GM12878 (cell line): ENCODE data around the gene MYH9. TPM values are rescaled to one million over a fixed set of nuclear protein-coding genes. Genes with fewer than 3 reads are reported as not detected.

Experiments
- ATAC-seq: fragments of 200-7000 bp; cut with Tn5 transposase; 3 replicates; pipeline ENCODE4 v1.9.1; 2020; ENCODE audit warnings: mild to moderate bottlenecking, moderate library complexity
- BruUV-seq: library from RNA; stranded (reverse); fragments of 400-500 nt; replicated peaks from 2 replicates; lab custom pipeline; 2021; lab: Mats Ljungman, UMichigan
- CTCF ChIA-PET: fragments of 300-600 bp; sonication (Branson Sonifier 250); formaldehyde crosslinking; extraction: SDS; loops from one replicate; lab custom pipeline; 2021; ENCODE audit warnings: inconsistent platforms; lab: Yijun Ruan, JAX
- POLR2A ChIA-PET: fragments of 350-600 bp; formaldehyde crosslinking; extraction: SDS; loops from one replicate; lab custom pipeline; 2021; ENCODE audit warnings: inconsistent platforms; lab: Charles Lee
- RAD21 ChIA-PET: fragments of 300-600 bp; sonication (Branson Sonifier 250); formaldehyde crosslinking; loops from one replicate; lab custom pipeline; 2023; ENCODE audit warnings: antibody characterized with exemption; ENCODE audit not compliant: unreplicated experiment; lab: Charles Lee
- SMC1A ChIA-PET: fragments of 300-600 bp; sonication (Branson Sonifier 250); formaldehyde crosslinking; loops from one replicate; lab custom pipeline; 2023; ENCODE audit not compliant: unreplicated experiment, uncharacterized antibody; lab: Charles Lee
- DNase-seq: peaks from one replicate; pipeline ENCODE4 v3.0.0-alpha.2; 2011; ENCODE audit warnings: low read depth, low spot score
- FAIRE-seq: peaks from 3 replicates; lab custom pipeline; 2011; peaks lifted over from hg19 to GRCh38; lab: Jason Lieb, UNC
- H2AFZ ChIP-seq: 2 replicates; pipeline ENCODE4 v1.6.0; 2011; ENCODE audit warnings: low read depth, low read length, control low read depth; ENCODE audit not compliant: control insufficient read depth
- H3K27ac ChIP-seq: 2 replicates; pipeline ENCODE4 v1.5.1; 2011; ENCODE audit warnings: control low read depth; ENCODE audit not compliant: control insufficient read depth, insufficient read depth
- H3K27me3 ChIP-seq, 2 experiments: replicated peaks in 1 of 2; 2 replicates each; pipeline versions ENCODE4 v1.6.0 to v1.6.1; 2011; ENCODE audit warnings: low read length in 1 of 2; ENCODE audit not compliant: control insufficient read depth in 2 of 2, insufficient read depth in 2 of 2
- H3K36me3 ChIP-seq, 2 experiments: 2 replicates each; pipeline ENCODE4 v1.5.1; 2011; ENCODE audit warnings: low read length in 1 of 2; ENCODE audit not compliant: control insufficient read depth in 2 of 2, insufficient read depth in 2 of 2
- H3K4me1 ChIP-seq: 2 replicates; pipeline ENCODE4 v1.6.1; 2011; ENCODE audit warnings: mild to moderate bottlenecking, low read length, moderate library complexity, mixed read lengths; ENCODE audit not compliant: control insufficient read depth, insufficient read depth
- H3K4me2 ChIP-seq: 2 replicates; pipeline ENCODE4 v1.6.0; 2011; ENCODE audit warnings: control low read depth; ENCODE audit not compliant: control insufficient read depth, insufficient read depth
- H3K4me3 ChIP-seq: fragments of 200-600 bp; sonication (generic); 2 replicates; pipeline ENCODE4 v1.5.1; 2016
- H3K79me2 ChIP-seq: 2 replicates; pipeline ENCODE4 v1.6.0; 2011; ENCODE audit warnings: low read length; ENCODE audit not compliant: control insufficient read depth, insufficient read depth
- H3K9ac ChIP-seq: 2 replicates; pipeline ENCODE4 v1.8.0; 2011; ENCODE audit warnings: low read length, control low read depth, mixed read lengths; ENCODE audit not compliant: control insufficient read depth, insufficient read depth
- H3K9me3 ChIP-seq: replicated peaks from 3 replicates; pipeline ENCODE4 v1.5.1; 2011; ENCODE audit warnings: mild to moderate bottlenecking, low read length; ENCODE audit not compliant: control insufficient read depth, insufficient read depth
- H4K20me1 ChIP-seq: 2 replicates; pipeline ENCODE4 v1.6.0; 2011; ENCODE audit not compliant: control insufficient read depth, insufficient read depth
- IRF4 ChIP-seq: IDR thresholded peaks from 2 replicates; pipeline ENCODE4 v1.6.1; 2011; ENCODE audit warnings: low read depth, low read length
- KAT2A ChIP-seq: conservative IDR thresholded peaks from 2 replicates; pipeline ENCODE4 v1.6.1; 2011; ENCODE audit warnings: low read depth, low read length; ENCODE audit not compliant: control insufficient read depth
- MYB ChIP-seq: fragments of 150-350 bp; IDR thresholded peaks from 2 replicates; pipeline ENCODE4 v1.6.1; 2014; ENCODE audit warnings: mild to moderate bottlenecking, low read depth, low read length, borderline replicate concordance
- NFYA ChIP-seq: IDR thresholded peaks from 2 replicates; pipeline ENCODE4 v1.6.1; 2011; ENCODE audit warnings: low read depth, mild to moderate bottlenecking, low read length, improper control_type of control experiment, borderline replicate concordance
- PAX5 ChIP-seq: IDR thresholded peaks from 2 replicates; pipeline ENCODE4 v1.6.1; 2011; ENCODE audit warnings: low read depth, low read length, borderline replicate concordance
- PKNOX1 ChIP-seq: fragments of 450-650 bp; IDR thresholded peaks from 2 replicates; pipeline ENCODE4 v1.6.1; 2016; ENCODE audit warnings: mild to moderate bottlenecking
- RELA ChIP-seq: fragments of 450-650 bp; IDR thresholded peaks from 2 replicates; pipeline ENCODE4 v1.8.0; 2014; ENCODE audit warnings: borderline replicate concordance; ENCODE audit not compliant: partially characterized antibody
- REST ChIP-seq: IDR thresholded peaks from 2 replicates; pipeline ENCODE4 v1.6.1; 2012; ENCODE audit warnings: mild to moderate bottlenecking, low read depth, low read length
- SIX5 ChIP-seq: IDR thresholded peaks from 2 replicates; pipeline ENCODE4 v1.6.1; 2011; ENCODE audit warnings: mild to moderate bottlenecking, low read depth, low read length, moderate library complexity; ENCODE audit not compliant: severe bottlenecking
- SPI1 ChIP-seq: IDR thresholded peaks from 2 replicates; pipeline ENCODE4 v1.6.1; 2011; ENCODE audit warnings: low read depth, mild to moderate bottlenecking, low read length, moderate library complexity, borderline replicate concordance; ENCODE audit not compliant: insufficient read depth
- STAT3 ChIP-seq: IDR thresholded peaks from 2 replicates; pipeline ENCODE4 v1.6.1; 2011; ENCODE audit warnings: low read depth, low read length, improper control_type of control experiment
- SUZ12 ChIP-seq: fragments of 200-600 bp; sonication (generic); IDR thresholded peaks from one replicate; pipeline ENCODE4 v1.6.1; 2018; ENCODE audit warnings: antibody characterized with exemption, mild to moderate bottlenecking; ENCODE audit not compliant: unreplicated experiment
- WGBS: methylation state at CpG from one replicate; pipeline ENCODE4 v1.1.6; 2016; ENCODE audit warnings: low lambda C conversion rate; ENCODE audit not compliant: insufficient replicate concordance, insufficient coverage; ENCODE audit errors: missing lambda C conversion rate; 5-methylcytosine and 5-hydroxymethylcytosine counted together
- in situ Hi-C: fragments of 300-500 bp; cut with MboI; formaldehyde crosslinking; loops from 9 replicates; pipeline ENCODE4 v1.14.3; 2018; ENCODE audit warnings: mixed read lengths
- intact Hi-C: fragments of 100-400 bp; cut with micrococcal nuclease; formaldehyde crosslinking; loops from one replicate; pipeline ENCODE4 v1.14.2; 2022; ENCODE audit not compliant: unreplicated experiment
- polyA plus RNA-seq, 11 experiments: library from polyadenylated mRNA; depleted of rRNA in 4 of 11; unstranded in 6 of 11; stranded (reverse) in 5 of 11; fragments of >200 nt; fragmentation: Nextera tagmentation in 4 of 11; fragmentation: Illumina TruSeq in 1 of 11; extraction: Ambion mirVana in 4 of 11; extraction: Trizol in 1 of 11; gene quantifications; 1 replicate in 1 of 11; 2 replicates in 10 of 11; pipeline versions ENCODE4 v1.2.1 to v1.2.3, GENCODE V29; 2011 to 2016; ENCODE audit warnings: inconsistent platforms in 2 of 11, missing spikeins in 2 of 11, low read depth in 1 of 11
- total RNA-seq, 4 experiments: library from RNA; depleted of rRNA in 3 of 4; stranded (reverse); fragments of >200 nt in 3 of 4; fragmentation: Illumina TruSeq in 1 of 4; extraction: Trizol in 1 of 4; gene quantifications; 2 replicates each; pipeline versions ENCODE4 v1.2.1 to v1.2.3, GENCODE V29; 2013 to 2021
- TF ChIP-seq, protein P1 (sequence below): IDR thresholded peaks from 2 replicates; pipeline ENCODE4 v1.6.1; 2011; ENCODE audit warnings: low read depth, mild to moderate bottlenecking, low read length, moderate library complexity, borderline replicate concordance; ENCODE audit errors: extremely low read depth
- TF ChIP-seq, protein P2 (sequence below): fragments of 450-650 bp; IDR thresholded peaks from 2 replicates; pipeline ENCODE4 v1.6.1; 2017; ENCODE audit warnings: borderline replicate concordance

Gene MYH9
- total and polyA plus RNA-seq, 10 of the 15 experiments (the other 5 are each of a cell fraction or from before 2014, with no cell fraction given), result 5.1 to 525 (median 145) TPM

DNA sequence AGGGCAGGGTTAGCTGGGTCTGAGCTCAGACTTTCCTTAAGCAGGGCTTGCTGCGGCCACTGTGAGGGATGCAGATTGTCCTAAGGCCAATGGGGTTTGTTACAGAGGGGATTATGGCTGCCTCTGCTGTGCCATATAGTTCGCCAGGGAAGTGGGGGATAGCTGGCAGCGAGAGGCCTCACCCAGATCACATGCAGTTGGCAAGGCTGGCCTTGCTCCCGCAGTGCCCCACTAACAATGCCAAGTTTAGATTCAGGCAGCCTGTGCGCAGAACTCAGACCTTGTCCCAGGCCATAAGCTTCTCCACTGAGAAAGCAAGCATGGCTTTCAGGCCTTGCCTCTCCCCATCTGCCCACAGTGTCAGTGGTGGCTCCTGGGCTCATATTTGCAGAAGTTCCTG is 143.8 kb downstream of the MYH9 start:
- no peak overlapping the region for H3K27ac ChIP-seq
- in situ Hi-C loops (no loop called here), intact Hi-C loops (no loop called here)
- no peak for TF ChIP-seq KAT2A
- TF ChIP-seq, protein P1, sequence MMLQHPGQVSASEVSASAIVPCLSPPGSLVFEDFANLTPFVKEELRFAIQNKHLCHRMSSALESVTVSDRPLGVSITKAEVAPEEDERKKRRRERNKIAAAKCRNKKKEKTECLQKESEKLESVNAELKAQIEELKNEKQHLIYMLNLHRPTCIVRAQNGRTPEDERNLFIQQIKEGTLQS, result no peak
- no peak for TF ChIP-seq SPI1
- no peak for TF ChIP-seq RELA
- no peak for TF ChIP-seq PAX5
- no peak for TF ChIP-seq MYB
- TF ChIP-seq, protein P2, sequence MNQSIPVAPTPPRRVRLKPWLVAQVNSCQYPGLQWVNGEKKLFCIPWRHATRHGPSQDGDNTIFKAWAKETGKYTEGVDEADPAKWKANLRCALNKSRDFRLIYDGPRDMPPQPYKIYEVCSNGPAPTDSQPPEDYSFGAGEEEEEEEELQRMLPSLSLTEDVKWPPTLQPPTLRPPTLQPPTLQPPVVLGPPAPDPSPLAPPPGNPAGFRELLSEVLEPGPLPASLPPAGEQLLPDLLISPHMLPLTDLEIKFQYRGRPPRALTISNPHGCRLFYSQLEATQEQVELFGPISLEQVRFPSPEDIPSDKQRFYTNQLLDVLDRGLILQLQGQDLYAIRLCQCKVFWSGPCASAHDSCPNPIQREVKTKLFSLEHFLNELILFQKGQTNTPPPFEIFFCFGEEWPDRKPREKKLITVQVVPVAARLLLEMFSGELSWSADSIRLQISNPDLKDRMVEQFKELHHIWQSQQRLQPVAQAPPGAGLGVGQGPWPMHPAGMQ, result no peak
- TF ChIP-seq REST, result no peak
- TF ChIP-seq NFYA, result no peak
- no peak for TF ChIP-seq IRF4
- TF ChIP-seq SIX5, result no peak
- no peak for TF ChIP-seq PKNOX1
- no peak for TF ChIP-seq STAT3
- TF ChIP-seq SUZ12, result no peak
- H3K9me3 ChIP-seq, result no peaks in the 10 kb centered on the region
- ATAC-seq, result no peak
- BruUV-seq, result no TSS peak
- H3K9ac ChIP-seq, result no peak overlapping the region
- no peak for FAIRE-seq
- H3K79me2 ChIP-seq, result peaks cover 5% of the 10 kb centered on the region
- peaks cover 5% of the 10 kb centered on the region for H3K4me1 ChIP-seq
- no peaks in the 10 kb centered on the region for H3K27me3 ChIP-seq
- no peaks in the 10 kb centered on the region for H3K36me3 ChIP-seq
- ChIA-PET POLR2A (interaction anchor here (1.5 kb wide), 1 partner anchor 10 kb away, joined by 9 read pairs; the partner anchor contains the start of gene APOL1), RAD21 (interaction anchor here (1.4 kb wide), 1 partner anchor 49 kb away, joined by 3 read pairs; no protein-coding TSS in a partner anchor), SMC1A (interaction anchor here (1.5 to 1.7 kb wide), 3 partner anchors 9 to 81 kb away, joined by 4 to 11 read pairs (median 6); partner anchors contain the start of gene APOL1), CTCF (interaction anchor here (0.9 to 1.2 kb wide), 2 partner anchors 9 to 42 kb away, joined by 3 to 4 read pairs; partner anchors contain the start of gene APOL1)
- H4K20me1 ChIP-seq, result no peaks in the 10 kb centered on the region
- no peak for DNase-seq
- H3K4me3 ChIP-seq, result no peak overlapping the region
- 60% methylated on average over 5 of the region's 5 CpGs for WGBS
- H2AFZ ChIP-seq, result no peak overlapping the region
- H3K4me2 ChIP-seq, result no peak overlapping the region
